Activated T-cell treated with anti-CD3 and anti-CD28 coated beads, Interleukin-2, amount 50 U/mL, for 1 hour (primary cell): Measurements from ENCODE around the gene STK39.
"Not testable (repeated sequence)": the region's sequence is repeated elsewhere in the genome, so short reads cannot be mapped to it uniquely, and the experiment has no call there.

Experiments used
- DNase-seq: peaks from one replicate; pipeline ENCODE4 v3.0.0-alpha.2; 2020

STK39 gene

DNA sequence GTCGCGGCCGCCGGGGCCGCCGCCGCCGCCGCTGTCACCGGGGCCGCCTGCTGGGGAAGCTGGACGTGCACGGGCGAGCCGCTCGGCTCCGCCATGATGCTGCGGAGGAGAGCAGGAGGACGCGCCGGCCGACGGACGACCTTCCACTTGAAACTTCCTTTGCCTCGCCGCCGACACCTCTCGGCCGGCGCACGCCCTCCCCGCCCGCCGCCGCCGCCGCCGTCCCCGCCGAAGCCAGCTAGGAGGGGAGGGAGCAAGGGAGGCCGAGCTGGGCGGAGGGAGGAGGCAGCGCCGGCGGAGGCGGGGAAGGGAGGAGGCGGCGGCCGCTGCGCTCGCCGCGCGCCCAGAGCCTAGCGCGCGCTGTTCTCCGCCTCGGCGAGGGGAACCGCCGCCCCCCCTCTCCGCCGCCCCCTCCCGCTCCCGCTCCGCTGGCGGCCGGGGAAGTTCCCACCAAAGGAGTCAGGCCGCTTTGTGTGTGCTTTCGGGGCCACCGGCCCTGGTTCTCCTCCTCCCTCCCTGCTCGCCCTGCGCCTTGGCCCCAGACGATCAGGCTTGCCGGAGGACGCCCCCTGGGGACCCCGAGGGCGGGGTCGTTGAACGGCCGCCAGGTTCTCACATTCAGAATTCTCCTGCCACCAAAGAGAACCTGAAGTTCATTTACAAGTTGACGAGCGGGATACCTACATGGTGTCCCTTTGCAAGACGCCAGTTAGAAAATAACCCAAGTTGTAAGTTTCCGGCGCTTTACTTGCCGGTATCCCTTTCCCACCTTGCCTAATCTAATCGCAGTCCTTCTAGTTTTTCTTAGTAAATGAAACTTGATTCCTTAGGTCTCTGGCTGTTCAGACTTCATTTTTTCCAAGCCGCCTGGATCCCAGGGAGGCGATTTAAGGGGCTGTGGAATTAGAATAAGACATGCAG lies at the start of gene STK39:
Gene STK39 (minus strand): TSS at position 255 of the 921 bp plus-strand sequence. CDS start 160 bp downstream, at position 95.
- DNase-seq: no peak

DNA sequence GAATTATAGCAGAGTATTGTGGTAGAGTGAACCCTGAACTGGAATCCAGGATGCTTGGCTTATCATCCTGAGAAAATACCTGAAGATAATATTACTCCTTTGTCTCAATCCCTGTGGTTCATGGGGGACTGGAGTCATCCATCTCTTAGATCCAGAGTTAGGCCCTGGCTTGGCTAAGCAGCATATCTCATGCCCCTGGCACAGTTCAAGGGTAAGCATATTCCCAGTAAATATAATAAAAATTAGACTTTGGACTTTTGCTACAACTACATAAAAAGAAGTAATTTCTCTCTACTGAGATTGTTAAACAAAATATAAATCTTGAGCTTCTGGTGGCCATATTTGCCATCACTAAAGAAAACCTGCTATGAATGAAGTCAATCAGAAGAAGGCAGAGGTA lies 47.7 kb upstream of the STK39 start:
- DNase-seq: no peak

DNA sequence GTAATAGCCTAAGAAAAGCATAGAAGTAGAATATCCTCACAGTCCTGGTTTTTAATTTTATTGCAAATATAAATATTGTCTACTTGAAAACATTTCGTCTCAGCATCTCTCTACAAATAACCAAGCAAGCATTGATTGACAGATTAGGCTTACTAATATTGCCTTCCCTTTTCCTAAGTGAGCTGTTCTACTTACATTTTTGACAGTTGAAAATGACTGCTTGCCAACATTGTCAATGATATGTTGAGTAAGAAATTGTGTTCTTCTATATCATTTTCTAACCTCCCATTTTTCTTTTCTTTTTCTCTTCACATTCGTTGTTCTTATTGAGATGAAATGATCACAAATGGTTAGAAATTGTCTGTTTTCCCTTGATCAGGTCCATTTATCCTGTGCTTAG lies 47.0 kb upstream of the STK39 start:
- DNase-seq: no peak

DNA sequence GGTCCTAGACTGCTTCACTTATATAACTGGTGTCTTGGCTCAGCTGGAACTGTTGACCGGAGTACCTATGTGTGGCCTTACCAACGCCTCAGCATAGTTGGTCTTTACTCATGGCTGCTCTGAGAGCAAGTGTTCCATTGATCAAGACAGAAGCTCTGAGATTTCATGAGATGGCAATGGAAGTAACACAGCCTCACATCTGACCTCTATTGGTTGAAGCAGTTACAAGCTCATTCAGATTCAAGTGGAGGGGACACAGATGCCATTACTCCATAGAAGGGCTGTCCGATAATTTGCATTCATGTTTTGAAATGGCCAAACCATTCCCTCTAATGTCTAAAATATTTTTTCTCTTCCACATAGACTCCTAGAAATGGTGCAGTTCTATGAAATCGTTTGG lies 46.4 kb upstream of the STK39 start:
- DNase-seq: no peak

DNA sequence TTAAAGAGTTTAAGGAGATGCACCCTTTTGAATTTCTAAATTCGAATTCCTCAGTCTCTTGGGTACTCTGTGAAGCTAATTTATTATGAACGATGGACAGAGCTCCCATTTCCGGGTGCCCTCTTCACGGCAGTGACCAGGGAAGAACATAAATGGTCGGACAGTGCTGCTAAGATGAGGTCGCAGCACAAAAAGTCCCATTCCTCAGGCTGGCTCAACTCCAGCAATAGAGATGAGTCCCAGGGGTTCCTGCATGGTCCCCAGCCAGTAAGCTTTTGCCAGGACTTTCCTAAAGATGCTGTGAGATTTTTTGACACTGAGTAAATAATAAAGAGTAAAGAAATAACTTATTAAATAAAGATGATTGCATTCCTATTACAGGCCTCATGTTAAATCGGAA lies 43.0 kb upstream of the STK39 start:
- DNase-seq: no peak

DNA sequence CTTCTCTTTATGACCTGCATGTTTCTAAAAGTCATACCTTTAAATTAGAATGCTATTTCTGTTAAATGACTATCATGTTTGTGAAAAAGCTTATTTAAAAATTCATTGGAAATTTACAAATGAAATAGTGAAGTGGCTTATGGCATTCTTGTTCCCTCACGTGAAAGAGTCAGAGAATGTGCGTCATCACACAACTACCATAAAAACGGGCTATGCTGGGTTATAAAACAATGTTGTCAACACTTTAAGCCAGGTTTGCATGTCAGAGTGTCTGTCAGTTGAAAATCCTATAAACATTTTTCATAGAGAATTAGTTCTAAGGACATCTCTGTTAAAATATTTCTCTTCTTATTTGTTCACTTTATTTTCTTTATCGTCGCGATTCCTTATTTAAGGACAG lies 42.5 kb upstream of the STK39 start:
- DNase-seq: no peak

DNA sequence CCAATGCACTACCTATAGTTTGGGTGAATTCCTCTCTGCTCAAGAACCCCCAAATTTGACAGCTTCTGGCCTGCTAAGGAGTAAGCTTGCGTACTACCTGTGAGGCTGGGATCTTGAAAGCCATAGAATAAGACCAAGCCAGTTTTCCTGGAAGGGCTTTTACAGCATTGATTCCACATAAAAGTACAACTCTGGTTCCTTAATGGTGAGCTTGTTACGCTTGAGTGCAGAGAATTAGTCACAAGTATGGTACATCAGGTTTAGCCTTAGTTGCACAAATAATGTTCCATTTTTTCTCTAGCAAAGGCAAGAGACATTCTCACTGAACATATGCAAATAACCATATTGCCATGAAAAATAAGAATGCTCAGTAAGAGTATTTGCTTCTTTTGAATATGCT lies 39.1 kb upstream of the STK39 start:
- DNase-seq: no peak

DNA sequence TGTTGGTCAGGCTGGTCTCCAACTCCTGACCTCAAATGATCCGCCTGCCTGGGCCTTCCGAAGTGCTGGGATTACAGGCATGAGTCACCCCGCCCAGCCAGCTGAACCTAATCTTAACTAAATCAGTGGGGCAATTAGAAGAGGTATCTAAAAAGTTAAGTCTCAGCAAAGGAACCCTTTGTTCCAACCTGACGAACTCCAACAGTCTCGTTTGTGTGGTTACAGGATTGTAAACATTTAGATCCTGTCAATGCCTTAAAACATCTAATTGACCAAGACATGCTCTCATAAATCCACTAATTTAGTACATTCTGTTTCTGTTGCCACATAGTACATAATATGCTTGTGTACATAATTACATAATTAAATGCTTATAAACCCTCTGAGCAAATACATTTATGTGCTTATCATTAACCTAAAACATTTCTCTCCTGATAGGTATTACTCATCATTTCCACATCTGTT lies 31.1 kb upstream of the STK39 start:
- no peak for DNase-seq

DNA sequence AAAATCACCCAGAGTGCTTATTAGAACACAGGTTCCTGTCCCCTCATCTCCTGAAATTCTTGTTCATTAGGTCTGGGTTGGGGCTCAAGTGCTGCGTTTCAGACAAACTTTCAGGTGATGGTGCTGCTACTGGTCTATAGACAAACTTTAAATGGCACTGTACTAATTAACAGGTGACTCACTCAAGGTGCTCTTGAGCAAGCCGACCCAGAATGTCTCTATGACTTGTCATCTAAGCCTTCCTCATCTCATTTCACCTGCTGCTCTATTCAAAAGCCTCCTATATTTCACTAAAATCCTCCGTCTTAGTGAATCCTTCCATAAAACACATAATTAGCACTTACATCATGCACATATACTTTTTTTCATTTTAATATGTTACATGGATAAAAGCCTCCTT lies 29.9 kb upstream of the STK39 start:
- DNase-seq: no peak

DNA sequence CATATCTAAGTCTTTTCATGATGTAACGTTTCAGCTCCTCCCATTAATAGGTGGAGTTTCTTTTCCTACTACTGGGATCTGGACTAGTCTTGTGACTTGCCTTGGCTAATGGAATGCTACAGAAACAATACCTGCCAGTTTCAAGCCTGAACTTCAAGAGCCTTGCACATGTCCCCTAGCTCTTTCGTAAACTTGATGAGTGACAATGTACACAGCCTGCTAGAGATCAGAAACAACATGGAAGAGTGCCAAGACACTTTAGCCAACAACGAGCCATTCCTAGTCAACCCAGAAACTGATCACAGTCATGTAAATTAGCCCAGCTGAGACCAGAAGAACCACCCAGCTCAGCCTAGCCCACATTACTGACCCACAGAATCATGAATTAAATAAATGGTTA lies 24.8 kb upstream of the STK39 start:
- no peak for DNase-seq

DNA sequence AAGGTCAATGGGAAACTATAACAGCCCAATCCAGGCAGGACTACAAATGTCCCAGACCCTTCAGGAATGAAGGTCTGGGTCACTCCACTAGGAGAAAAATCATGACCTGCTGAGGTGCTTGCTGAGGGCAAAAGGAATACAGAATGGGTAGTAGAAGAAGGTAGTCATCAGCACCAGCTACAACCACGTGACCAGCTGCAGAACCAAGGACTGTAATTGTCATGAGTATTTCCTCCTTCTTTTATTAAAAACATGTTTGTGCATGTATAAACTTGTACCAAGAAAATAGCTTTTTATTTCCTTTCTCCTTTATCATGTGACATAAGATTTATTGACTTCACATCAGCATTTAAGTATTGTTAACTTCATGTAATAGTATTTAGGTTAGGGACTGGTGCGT lies 15.5 kb upstream of the STK39 start:
- not testable (repeated sequence) for DNase-seq

DNA sequence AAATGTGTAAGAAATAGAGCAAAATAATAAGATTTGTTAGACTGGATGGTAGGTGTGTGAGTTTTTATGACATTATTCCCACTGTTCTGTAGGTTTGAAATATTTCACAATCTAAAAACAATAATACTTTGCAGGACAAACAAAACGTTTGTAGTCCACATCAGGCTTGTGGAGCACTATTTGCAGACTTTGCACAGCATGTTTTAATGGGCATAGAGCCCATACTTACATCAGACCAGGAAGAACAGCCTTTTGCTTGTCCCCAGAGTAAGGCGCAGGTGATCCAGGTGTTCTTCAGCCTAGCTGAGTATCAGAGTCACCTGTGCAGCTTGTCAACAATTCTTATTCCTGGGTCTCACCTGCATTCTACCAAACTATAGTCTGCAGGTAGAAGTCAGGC lies 9.1 kb upstream of the STK39 start:
- DNase-seq: no peak

DNA sequence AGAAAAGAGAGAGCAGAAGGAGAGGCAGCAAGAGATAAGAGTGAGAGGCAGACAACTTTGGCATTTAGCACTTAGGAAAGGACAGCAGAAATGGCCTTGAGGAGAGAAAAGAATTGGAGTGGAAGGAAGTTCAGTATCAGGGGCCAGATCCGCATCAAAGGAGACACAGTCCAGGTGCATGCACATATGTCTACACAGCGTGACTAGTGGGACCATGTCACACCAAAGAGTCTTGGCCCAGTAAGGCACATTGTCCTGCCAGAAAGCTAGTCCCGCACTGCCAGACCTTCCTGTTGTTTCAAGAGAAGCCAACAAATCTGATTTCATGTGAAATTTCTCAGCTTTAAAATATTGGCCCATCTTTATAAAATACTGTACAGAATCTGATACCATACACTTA lies 8.5 kb upstream of the STK39 start:
- no peak for DNase-seq

DNA sequence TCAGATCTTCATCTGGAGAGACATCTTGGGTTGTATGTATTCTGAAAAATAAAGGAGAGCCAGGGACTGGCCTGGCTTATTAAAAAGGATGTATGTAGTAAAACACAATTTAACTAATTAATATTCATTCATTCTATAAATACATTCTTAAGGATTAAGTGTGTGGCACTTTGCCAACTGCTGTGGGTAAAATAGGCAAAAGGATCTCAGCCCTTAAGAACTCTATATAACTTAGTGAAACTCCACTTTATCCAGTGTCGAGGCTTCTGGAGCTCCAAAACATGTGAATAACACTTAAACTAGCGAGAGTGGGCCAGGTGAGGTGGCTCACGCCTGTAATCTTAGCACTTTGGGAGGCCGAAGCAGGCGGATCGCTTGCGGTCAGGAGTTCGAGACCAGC lies 7.7 kb upstream of the STK39 start:
- DNase-seq: no peak

DNA sequence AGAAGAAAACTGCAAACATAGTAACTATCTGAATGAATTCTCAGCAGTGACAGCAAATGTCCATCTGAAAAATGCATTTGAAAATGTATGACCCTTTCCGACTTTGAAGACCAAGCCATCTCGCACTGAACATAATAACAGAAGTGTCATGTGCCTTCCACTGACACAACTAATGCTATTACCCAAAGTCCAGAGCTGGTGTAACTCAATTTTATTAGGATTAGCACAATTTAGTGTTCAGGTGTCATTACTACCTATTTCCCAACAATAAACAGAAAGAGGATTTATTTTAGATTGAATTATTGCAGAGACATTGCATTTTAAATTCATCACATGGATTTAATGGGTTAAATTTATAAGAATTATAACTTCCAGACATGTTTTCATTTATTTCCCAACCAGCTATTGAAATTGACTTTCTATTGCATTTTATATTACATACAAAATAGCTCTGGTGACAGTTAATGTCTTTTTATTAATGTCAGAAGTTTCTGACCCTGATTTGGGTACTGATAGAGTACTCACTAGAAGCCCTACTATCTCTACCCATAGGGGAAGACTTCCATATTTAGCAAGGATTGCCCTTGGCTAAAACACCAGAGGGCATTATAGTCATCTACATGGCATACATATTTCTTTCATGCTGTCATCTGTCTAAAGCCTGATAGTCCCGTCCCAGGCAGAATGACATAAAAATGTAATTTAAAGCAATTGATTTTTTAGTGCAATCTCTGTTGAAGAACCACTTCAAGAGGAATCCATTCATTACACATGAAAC lies 7.0 kb upstream of the STK39 start:
- no peak for DNase-seq

DNA sequence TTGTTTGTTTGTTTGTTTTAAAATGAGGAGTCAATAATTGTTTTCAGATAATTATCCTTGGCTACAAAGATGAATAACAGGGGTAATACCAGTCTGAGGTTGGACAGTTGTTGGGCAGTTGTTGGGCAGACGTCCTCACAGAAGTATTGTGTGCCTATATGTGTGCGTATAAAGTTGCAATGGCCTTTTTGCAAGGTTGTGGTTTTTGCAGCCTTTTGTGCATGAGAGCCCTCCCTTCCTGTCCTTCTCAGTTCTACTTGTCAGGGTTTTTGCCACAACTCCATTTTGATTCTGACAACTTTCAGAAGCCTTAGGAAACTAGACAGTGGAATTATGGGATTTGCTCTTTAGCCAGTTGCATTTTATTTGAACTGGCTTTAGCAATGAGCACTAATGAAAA lies 6.0 kb upstream of the STK39 start:
- DNase-seq: no peak

DNA sequence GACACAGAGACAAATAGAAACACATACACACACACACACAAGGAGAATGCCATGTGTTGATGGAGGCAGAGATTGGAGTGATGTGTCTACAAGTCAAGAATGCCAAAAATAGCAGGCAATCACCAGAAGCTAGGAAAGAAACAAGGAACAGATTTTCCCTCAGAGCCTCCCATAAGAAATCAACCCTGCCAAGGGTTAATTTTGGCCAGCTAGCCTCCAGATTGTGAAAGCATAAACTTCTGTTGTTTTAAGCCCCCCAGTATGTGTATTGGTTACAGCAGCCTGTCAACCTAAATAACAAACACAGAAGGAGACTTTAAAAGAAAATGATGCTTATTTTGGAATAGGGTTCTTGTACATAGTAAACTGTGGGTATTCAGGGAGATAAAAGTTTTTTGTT lies 5.6 kb upstream of the STK39 start:
- DNase-seq: no peak

DNA sequence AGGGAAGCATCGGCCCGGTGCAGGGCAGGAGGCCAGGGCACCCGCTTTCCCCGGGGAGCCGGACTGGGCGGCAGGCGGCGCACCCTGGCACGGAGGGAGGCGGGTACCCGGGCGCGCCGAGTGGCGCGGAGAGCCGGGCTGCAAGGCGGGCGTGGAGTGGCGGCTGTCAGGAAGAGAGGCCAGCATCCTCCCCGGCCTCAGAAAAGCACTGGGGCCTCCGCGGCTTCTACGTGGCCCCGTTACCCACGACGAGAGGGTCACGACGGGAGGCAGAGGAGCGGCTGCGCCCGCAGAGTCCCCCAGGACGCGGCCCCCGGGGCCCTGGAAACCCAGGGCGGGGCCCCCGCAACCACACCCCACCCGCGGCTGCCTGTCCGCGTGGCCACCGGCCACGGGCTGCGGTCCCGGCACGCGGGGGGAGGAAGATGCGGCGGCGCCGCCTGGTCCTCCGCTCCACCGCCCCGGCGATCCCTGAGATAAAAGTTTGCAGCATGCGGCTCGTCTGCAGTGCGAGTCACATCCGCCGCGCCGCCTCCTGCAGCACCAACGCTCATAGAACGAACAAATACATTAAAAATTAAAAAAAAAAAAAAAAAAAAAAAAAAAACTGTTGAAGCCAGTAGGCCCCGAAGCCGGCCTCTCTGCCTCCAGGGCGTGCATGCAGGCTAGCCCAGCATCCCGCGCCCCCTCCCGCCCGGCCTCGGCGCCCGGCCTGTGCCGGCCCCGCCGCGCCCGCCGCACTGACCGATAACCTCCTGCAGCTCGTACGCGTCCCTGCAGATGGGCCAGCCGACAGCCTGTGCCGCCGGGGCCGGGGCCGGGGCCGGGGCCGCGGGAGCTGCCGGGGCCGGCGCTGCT lies 683 bp downstream of the STK39 start:
- DNase-seq: peak; percentile 80

DNA sequence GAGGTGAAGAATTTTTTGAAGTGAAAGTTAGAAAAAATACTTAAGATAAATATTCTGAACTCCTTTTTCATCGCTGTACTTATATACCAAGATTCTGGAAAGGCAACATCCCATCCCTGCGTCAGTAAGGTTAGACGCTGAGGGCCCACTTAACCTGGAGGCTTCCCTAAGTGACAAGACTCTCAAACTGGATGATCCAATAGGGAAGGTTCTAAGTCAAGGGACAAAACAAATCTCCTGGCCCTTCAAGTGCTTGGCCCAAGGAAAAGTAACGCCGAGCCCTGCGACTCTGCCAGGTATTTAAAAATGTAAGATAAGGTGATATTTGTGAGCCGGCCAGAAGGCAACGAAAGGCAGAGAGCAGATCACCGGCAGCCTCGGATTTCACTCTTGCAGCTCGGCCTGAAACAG lies 1.3 kb downstream of the STK39 start:
- DNase-seq: no peak

DNA sequence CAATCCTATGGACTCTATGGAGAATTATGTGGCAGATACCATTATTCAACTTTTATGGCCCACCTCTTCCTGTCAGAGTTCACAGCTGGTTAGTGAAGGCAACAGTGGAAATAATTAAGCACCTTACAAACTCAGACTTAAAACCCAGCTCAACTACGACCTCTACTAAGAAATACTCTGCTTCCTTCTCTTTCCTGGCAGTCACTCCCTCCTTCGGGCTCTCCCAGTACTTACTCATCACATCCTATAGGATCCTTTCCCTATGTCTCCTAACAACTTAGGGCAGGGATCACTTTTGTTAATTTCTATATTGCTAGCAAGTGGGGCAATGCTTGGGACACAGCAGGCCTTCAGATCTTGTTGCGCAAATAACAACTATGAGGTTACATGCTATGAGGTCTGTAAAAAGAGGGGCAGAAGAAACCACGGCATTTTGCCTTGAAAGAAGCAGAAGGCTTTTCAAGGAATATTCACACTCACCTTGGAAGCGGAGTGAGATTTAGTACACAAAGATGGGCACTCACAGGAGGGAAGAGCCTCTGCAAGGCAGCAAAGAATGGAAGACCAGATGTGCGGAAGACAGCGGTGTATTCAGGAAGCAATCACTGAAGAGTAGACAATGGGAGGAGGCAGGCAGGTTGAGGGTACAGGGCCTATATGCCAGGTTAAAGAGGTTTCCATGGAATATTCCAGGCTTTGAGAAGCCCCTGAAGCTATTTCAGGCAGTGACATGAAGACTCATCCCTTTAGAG lies 2.1 kb downstream of the STK39 start:
- no peak for DNase-seq

DNA sequence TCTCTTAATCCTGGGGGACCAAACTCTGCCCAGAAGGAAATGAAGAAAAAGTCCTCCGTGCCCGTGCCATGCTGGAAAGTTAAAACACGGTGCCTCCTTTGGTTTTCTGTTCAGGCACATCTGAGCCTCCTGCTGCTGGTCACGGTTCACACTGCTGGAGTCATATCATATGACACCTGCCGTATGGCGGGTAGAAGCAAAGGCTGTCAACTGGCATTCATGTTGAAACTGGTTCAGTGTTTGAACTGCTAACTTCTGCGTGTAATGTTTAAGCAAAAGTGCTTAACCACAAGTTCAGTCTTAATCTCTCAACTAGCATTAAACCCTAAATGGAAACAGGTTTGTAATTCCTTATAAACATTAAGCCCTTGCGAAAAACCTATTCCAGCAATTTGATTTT lies 3.1 kb downstream of the STK39 start:
- peak; percentile 25 for DNase-seq

DNA sequence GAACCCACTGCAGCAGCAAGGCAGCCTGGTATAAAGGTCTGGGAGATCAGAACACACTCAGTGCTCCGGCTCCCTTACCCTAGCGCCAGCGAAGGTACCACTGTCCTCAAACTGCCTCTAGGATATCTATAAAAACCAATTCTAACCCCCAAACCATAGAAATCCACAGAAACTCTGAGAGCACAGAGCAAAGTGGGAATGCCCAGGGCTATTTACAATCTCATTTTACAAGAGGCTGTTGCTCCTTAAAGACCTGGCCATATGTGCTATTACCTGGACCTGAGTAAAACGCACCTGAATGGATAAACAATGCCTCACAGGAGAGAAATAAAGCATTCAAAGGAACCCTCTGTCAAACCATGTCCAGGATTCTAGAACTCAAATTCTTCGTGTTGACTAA lies 4.3 kb downstream of the STK39 start:
- no peak for DNase-seq
